Loucy (cell line): ENCODE data around the gene RHOD.

Source experiments
- CTCF ChIP-seq: fragments of 200-600 bp; sonication (generic); conservative IDR thresholded peaks from 2 replicates; pipeline ENCODE4 v1.5.1; 2014; ENCODE audit warnings: mild to moderate bottlenecking, antibody characterized with exemption, low read length
- EZH2phosphoT487 ChIP-seq: fragments of 200-600 bp; IDR thresholded peaks from 2 replicates; pipeline ENCODE4 v1.6.1; 2018; ENCODE audit warnings: antibody characterized with exemption, mild to moderate bottlenecking, moderate library complexity, borderline replicate concordance

- no peak for TF ChIP-seq CTCF
- no peak for TF ChIP-seq EZH2phosphoT487
Measured at GRCh38 chr11:67062526-67063373, 6.1 kb downstream of the RHOD start.
